Esophagus squamous epithelium (tissue), 5 donors: Measurements from ENCODE around the gene KRT80. TPM values are rescaled to one million over a fixed set of nuclear protein-coding genes. Genes with fewer than 3 reads are reported as not detected.

Source experiments
- DNase-seq: peaks from one replicate; lab custom pipeline; 2025; lab: John Stamatoyannopoulos, UW
- H3K27ac ChIP-seq, 4 donors: fragments of 200-600 bp; sonication (generic); one replicate each; pipeline ENCODE4 v1.5.1; 2016 to 2019; ENCODE audit warnings: mild to moderate bottlenecking in 1 of 4
- H3K27me3 ChIP-seq, 4 donors: fragments of 200-600 bp; sonication (generic); 1 replicate in 3 of 4; 2 replicates in 1 of 4; pipeline versions ENCODE4 v1.5.1 to v1.6.0; 2017 to 2021; ENCODE audit warnings: antibody characterized with exemption in 1 of 4
- H3K36me3 ChIP-seq, 3 donors: fragments of 200-600 bp; sonication (generic); one replicate each; pipeline ENCODE4 v1.5.1; 2016 to 2019
- H3K4me1 ChIP-seq, 3 donors: fragments of 200-600 bp; sonication (generic); one replicate each; pipeline ENCODE4 v1.5.1; 2017 to 2019
- H3K4me3 ChIP-seq, 4 donors: fragments of 200-600 bp; sonication (generic); 1 replicate in 3 of 4; 2 replicates in 1 of 4; pipeline ENCODE4 v1.5.1; 2016 to 2019; ENCODE audit warnings: mild to moderate bottlenecking in 2 of 4, moderate library complexity in 1 of 4
- H3K9me3 ChIP-seq, 3 donors: fragments of 200-600 bp; sonication (generic); one replicate each; pipeline ENCODE4 v1.5.1; 2016 to 2019
- POLR2A ChIP-seq, 4 donors: fragments of 450-650 bp; IDR thresholded peaks; one replicate each; pipeline ENCODE4 v1.6.1; 2017; ENCODE audit warnings: antibody characterized with exemption in 4 of 4, mild to moderate bottlenecking in 4 of 4, moderate library complexity in 3 of 4
- WGBS, 2 donors: methylation state at CpG; one replicate each; pipeline ENCODE4 v1.1.5; 2018; 5-methylcytosine and 5-hydroxymethylcytosine counted together
- intact Hi-C: fragments of 100-400 bp; cut with DNase I; formaldehyde crosslinking; loops from one replicate; pipeline ENCODE4 v1.15.0; 2022
- total RNA-seq, 4 donors: library from RNA; depleted of rRNA; stranded (reverse); fragments of >200 nt; gene quantifications; one replicate each; pipeline ENCODE4 v1.1.0, GENCODE V29; 2016
- TF ChIP-seq, protein P1 (sequence below), 6 experiments: fragments of 450-650 bp in 4 of 6; fragments of 200-600 bp in 2 of 6; sonication (generic) in 2 of 6; IDR thresholded peaks; one replicate each; pipeline ENCODE4 v1.5.1; 2016 to 2019; ENCODE audit warnings: antibody characterized with exemption in 6 of 6, mild to moderate bottlenecking in 4 of 6, moderate library complexity in 4 of 6
- donor health status: DM: yes; HTN: yes; CAD: no.

KRT80 gene
- total RNA-seq, 4 donors from 2014 or later: 11.4 to 39.6 (median 16.5) TPM

DNA sequence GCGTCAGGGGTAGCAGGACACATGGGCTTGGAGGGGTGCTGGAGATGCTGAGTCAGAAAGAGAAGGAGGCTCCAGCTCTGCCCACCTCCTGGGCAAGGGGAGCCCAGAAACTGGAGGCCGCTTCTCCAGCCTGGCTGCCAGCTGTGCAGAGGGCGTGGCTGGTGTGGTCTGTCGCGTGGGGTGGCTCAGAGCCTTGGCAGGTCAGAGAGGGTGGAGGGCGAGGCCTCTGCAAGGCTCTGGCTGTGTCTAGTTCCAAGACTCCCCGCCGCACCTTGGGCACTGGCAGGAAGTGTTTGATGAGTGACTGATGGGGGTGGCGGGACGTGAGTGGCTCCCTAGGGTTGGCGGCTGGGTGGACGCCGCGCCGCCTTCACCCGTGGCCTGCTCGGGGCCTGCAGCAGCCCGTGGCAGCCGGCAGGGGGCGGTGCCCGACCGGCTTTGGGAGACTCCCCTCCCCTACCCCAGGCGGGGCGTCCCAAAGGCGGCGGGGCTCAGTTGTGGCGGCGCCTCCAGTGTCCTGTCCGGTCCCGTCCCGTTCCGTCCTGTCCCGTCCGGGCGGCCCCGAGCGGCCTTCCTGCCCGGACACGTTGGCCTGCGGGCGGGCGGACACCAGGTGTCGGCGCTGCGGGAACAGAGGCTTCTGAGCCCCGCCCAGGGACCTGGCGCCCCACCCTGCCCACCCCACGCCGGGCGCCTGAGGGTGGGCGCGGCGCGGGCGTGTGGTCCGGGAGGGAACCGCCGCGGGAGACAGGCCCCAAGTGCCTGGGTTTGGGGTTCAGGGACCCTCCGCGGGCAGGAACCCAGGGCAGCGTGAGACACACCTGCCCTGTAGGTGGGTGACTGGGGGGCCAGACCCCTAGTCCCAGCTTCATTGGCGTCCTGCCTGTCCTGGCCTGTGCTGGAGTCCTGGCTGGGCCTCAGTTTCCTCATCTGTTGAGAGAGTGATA lies 39.7 kb downstream of the KRT80 start:
- intact Hi-C loops: loop anchor here (5.0 to 10.0 kb wide), 3 partner anchors 363 to 823 kb away; no protein-coding TSS in a partner anchor
- WGBS, 2 donors: 10 to 15% methylated on average over 10 of the region's 63 CpGs

GRCh38 chr12:52151153-52151836 lies 40.5 kb downstream of the KRT80 start:
- Histone ChIP-seq H3K4me1 (peaks cover 65 to 99% (median 78%) of the 10 kb centered on the region in 3 donors), H3K27ac (peak overlapping the region; percentile 98 to 100 (median 99)), H3K36me3 (no peaks in the 10 kb centered on the region), H3K9me3 (no peaks in the 10 kb centered on the region), H3K4me3 (peak overlapping the region in 1 of 4 donors; percentile 38), H3K27me3 (peaks cover 0 to 10% (median 0%) of the 10 kb centered on the region in 4 donors)
- intact Hi-C loops: loop anchor here (5.0 to 10.0 kb wide), 3 partner anchors 364 to 824 kb away; no protein-coding TSS in a partner anchor
- no peak for DNase-seq
- WGBS, 2 donors: 81 to 84% methylated on average over 5 to 7 of the region's 10 CpGs
- TF ChIP-seq POLR2A (IDR thresholded peaks at IDR 0.05): no peak
- TF ChIP-seq, protein P1, sequence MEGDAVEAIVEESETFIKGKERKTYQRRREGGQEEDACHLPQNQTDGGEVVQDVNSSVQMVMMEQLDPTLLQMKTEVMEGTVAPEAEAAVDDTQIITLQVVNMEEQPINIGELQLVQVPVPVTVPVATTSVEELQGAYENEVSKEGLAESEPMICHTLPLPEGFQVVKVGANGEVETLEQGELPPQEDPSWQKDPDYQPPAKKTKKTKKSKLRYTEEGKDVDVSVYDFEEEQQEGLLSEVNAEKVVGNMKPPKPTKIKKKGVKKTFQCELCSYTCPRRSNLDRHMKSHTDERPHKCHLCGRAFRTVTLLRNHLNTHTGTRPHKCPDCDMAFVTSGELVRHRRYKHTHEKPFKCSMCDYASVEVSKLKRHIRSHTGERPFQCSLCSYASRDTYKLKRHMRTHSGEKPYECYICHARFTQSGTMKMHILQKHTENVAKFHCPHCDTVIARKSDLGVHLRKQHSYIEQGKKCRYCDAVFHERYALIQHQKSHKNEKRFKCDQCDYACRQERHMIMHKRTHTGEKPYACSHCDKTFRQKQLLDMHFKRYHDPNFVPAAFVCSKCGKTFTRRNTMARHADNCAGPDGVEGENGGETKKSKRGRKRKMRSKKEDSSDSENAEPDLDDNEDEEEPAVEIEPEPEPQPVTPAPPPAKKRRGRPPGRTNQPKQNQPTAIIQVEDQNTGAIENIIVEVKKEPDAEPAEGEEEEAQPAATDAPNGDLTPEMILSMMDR (IDR thresholded peaks at IDR 0.05): no peak

More for the DNA sequence above, 39.7 kb downstream of the KRT80 start:
- Histone ChIP-seq H3K4me3 (peak overlapping the region in 3 of 4 donors; percentile 23 to 62 (median 38)), H3K9me3 (no peaks in the 10 kb centered on the region), H3K36me3 (no peaks in the 10 kb centered on the region), H3K27me3 (peaks cover 0 to 10% (median 0%) of the 10 kb centered on the region in 4 donors), H3K4me1 (peaks cover 65 to 99% (median 78%) of the 10 kb centered on the region in 3 donors), H3K27ac (peak overlapping the region; percentile 98 to 100 (median 99))
- peak in 3 of 4 donors; percentile 15 to 39 (median 28) for TF ChIP-seq POLR2A (IDR thresholded peaks at IDR 0.05)
- TF ChIP-seq, protein P1 (IDR thresholded peaks at IDR 0.05): peak; percentile 63 to 98 (median 95)
- DNase-seq: no peak

DNA sequence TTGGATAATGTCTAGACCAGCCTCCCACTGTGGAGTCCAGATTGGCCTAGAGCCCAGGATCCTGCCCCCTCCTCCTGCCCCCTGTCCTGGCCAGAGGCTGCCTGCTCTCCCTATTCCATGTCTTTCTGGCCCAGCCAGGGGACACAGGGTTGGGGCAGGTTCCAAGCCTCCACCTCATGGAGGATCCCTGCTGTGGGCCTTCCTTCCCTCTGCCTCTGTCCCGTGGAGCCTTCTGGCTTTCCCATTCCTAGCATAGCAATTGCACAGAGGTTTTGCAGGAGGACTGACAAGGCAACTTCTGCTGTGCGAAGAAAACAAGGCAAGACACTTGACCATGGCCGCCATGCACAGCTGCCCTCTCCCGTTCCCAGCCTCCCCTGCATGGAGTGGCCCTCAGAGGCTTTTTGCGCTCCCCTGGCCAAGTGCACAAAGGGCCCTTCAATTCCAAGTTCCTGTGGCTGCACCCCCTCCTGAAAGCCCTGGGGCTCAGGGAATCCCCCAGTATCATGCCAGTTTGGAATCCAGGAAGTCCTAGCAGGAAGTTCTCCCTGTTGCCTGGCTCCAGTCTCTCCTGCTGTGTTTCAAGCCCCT lies 42.1 kb downstream of the KRT80 start:
- H3K4me3 ChIP-seq: no peak overlapping the region
- intact Hi-C loops: loop anchor here (5.0 to 10.0 kb wide), 3 partner anchors 365 to 825 kb away; no protein-coding TSS in a partner anchor
- peak overlapping the region; percentile 98 to 100 (median 99) for H3K27ac ChIP-seq
- no peaks in the 10 kb centered on the region for H3K9me3 ChIP-seq
- no peak for DNase-seq
- TF ChIP-seq, protein P1 (IDR thresholded peaks at IDR 0.05): no peak
- TF ChIP-seq POLR2A (IDR thresholded peaks at IDR 0.05): no peak
- WGBS, 2 donors: 60 to 67% methylated on average over 1 of the region's 5 CpGs
- H3K27me3 ChIP-seq: peaks cover 0 to 10% (median 0%) of the 10 kb centered on the region in 4 donors
- H3K36me3 ChIP-seq: no peaks in the 10 kb centered on the region
- peaks cover 69 to 99% (median 78%) of the 10 kb centered on the region in 3 donors for H3K4me1 ChIP-seq

DNA sequence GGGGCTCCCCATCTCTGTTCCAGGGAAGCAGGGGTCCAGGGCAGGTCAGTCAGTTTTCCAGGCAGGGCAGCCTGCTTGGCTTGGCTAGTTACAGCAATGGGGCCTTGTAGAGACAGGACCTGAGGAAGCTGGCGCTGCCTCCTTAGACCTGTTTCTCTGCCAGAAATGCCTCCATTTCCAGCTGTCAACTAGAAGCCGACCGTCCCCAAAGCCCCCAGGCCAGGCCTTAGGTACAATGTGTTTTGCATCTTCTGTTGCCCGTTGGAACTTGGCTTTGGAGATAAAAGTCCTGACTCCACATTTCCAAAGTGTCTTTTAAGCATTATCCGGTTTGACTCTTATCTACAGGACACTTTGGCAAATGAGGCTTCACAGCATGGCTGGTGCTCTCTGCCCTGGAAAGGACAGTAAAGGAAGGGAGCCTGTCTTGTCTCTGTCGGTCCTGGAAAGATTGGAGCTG lies 42.6 kb downstream of the KRT80 start:
- TF ChIP-seq, protein P1 (IDR thresholded peaks at IDR 0.05): no peak
- TF ChIP-seq POLR2A (IDR thresholded peaks at IDR 0.05): no peak
- peaks cover 74 to 99% (median 83%) of the 10 kb centered on the region in 3 donors for H3K4me1 ChIP-seq
- H3K4me3 ChIP-seq: no peak overlapping the region
- peak overlapping the region; percentile 98 to 100 (median 99) for H3K27ac ChIP-seq
- intact Hi-C loops: no loop called here
- H3K9me3 ChIP-seq: no peaks in the 10 kb centered on the region
- WGBS, 2 donors: 39 to 50% methylated on average over 2 of the region's 6 CpGs
- no peaks in the 10 kb centered on the region for H3K36me3 ChIP-seq
- peaks cover 0 to 10% (median 0%) of the 10 kb centered on the region in 4 donors for H3K27me3 ChIP-seq
- no peak for DNase-seq
